SK-N-SH treated with all-trans-retinoic acid at 6 μM for 48 hours (cell line): Measurements from ENCODE around the gene C16orf95.

ENCODE experiments used
- ISL1 ChIP-seq: fragments of 250-450 bp; sonication (Bioruptor Pico); IDR thresholded peaks from 2 replicates; pipeline ENCODE4 v2.1.2; 2022; ENCODE audit warnings: mild to moderate bottlenecking, moderate library complexity
- OSR1 ChIP-seq: fragments of 250-450 bp; sonication (Bioruptor Pico); IDR thresholded peaks from 2 replicates; pipeline ENCODE4 v1.8.0; 2022; ENCODE audit warnings: moderate library complexity, mild to moderate bottlenecking, inconsistent platforms

- TF ChIP-seq OSR1 (CRISPR knock-in tag) (no peak), ISL1 (CRISPR knock-in tag) (no peak)
Measured at GRCh38 chr16:87326151-87326571, 9.0 kb upstream of the C16orf95 start.
